Mammary epithelial cell (primary cell): Measurements from ENCODE around the gene USP32.
"Not testable (repeated sequence)": the region's sequence is repeated elsewhere in the genome, so short reads cannot be mapped to it uniquely, and the experiment has no call there.

Source experiments
- EZH2 ChIP-seq: IDR thresholded peaks from 2 replicates; pipeline ENCODE4 v1.6.1; 2012; ENCODE audit warnings: low read length, inconsistent platforms, borderline replicate concordance
- TF ChIP-seq, protein P1 (sequence below), 2 donors: IDR thresholded peaks in 1 of 2; conservative IDR thresholded peaks in 1 of 2; 2 replicates each; pipeline ENCODE4 v1.5.1; 2011 to 2012; ENCODE audit warnings: inconsistent platforms in 2 of 2, low read length in 2 of 2, mild to moderate bottlenecking in 2 of 2, control low read depth in 1 of 2, low read depth in 1 of 2; ENCODE audit not compliant: insufficient read depth in 1 of 2; ENCODE audit errors: extremely low read depth in 1 of 2

DNA sequence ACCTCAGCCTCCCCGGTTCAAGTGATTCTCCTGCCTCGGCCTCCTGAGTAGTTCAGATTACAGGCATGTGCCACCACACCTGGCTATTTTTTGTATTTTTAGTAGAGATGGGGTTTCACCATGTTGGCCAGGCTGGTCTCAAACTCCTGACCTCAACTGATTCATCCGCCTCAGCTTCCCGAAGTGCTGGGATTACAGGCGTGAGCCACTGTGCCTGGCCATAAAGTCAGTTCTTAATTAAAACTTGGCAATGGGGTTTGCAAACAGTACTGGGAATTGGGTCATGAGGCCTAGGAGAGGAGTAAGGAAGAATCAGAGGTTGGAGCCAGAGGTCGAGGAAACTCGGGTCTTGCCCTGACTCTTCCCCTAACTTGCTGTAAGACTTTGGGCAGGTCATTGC, 38.6 kb upstream of the USP32 start:
- TF ChIP-seq, protein P1, sequence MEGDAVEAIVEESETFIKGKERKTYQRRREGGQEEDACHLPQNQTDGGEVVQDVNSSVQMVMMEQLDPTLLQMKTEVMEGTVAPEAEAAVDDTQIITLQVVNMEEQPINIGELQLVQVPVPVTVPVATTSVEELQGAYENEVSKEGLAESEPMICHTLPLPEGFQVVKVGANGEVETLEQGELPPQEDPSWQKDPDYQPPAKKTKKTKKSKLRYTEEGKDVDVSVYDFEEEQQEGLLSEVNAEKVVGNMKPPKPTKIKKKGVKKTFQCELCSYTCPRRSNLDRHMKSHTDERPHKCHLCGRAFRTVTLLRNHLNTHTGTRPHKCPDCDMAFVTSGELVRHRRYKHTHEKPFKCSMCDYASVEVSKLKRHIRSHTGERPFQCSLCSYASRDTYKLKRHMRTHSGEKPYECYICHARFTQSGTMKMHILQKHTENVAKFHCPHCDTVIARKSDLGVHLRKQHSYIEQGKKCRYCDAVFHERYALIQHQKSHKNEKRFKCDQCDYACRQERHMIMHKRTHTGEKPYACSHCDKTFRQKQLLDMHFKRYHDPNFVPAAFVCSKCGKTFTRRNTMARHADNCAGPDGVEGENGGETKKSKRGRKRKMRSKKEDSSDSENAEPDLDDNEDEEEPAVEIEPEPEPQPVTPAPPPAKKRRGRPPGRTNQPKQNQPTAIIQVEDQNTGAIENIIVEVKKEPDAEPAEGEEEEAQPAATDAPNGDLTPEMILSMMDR (conservative IDR thresholded peaks at IDR 0.05 in 1 of 2, IDR thresholded peaks at IDR 0.05 in 1 of 2; ENCODE audit: extremely low read depth in 1 of 2, insufficient read depth in 1 of 2, low read depth in 1 of 2, low read length in 2 of 2), result not testable (repeated sequence)
- TF ChIP-seq EZH2, result not testable (repeated sequence)
